DOHH2 (cell line): Measurements from ENCODE around the gene DLX3.

Experiments
- H3F3A ChIP-seq: fragments of 200-600 bp; sonication (generic), shearing (Covaris generic); 2 replicates; pipeline ENCODE4 v1.6.0; 2016; ENCODE audit warnings: antibody characterized with exemption, mild to moderate bottlenecking; ENCODE audit not compliant: control insufficient read depth, insufficient read depth
- H3K27ac ChIP-seq: fragments of 200-600 bp; sonication (generic); 2 replicates; pipeline ENCODE4 v1.5.1; 2014; ENCODE audit warnings: low read depth, mild to moderate bottlenecking, low read length, moderate library complexity
- H3K27me3 ChIP-seq: fragments of 200-600 bp; sonication (generic); 2 replicates; pipeline ENCODE4 v1.6.1; 2014; ENCODE audit warnings: mild to moderate bottlenecking, low read length, mixed read lengths; ENCODE audit not compliant: control insufficient read depth
- H3K36me3 ChIP-seq: fragments of 200-600 bp; sonication (generic); 2 replicates; pipeline ENCODE4 v1.6.1; 2014; ENCODE audit warnings: mild to moderate bottlenecking, low read length, moderate library complexity, mixed read lengths; ENCODE audit not compliant: control insufficient read depth
- H3K4me1 ChIP-seq: fragments of 200-600 bp; sonication (generic); 2 replicates; pipeline ENCODE4 v1.6.1; 2014; ENCODE audit warnings: mild to moderate bottlenecking, low read length, mixed read lengths; ENCODE audit not compliant: control insufficient read depth
- H3K4me2 ChIP-seq: fragments of 200-600 bp; sonication (generic); 2 replicates; pipeline ENCODE4 v1.6.0; 2014; ENCODE audit warnings: mild to moderate bottlenecking, low read length, moderate library complexity
- H3K4me3 ChIP-seq: fragments of 200-600 bp; sonication (generic); 2 replicates; pipeline ENCODE4 v1.5.1; 2014; ENCODE audit warnings: mild to moderate bottlenecking, low read length, mixed read lengths
- H3K79me2 ChIP-seq: fragments of 200-600 bp; sonication (generic); 2 replicates; pipeline ENCODE4 v1.6.1; 2014; ENCODE audit warnings: mild to moderate bottlenecking, low read length, mixed read lengths; ENCODE audit not compliant: control insufficient read depth
- H3K9me2 ChIP-seq: fragments of 200-600 bp; sonication (generic); replicated peaks from 2 replicates; pipeline ENCODE4 v1.6.1; 2014; ENCODE audit warnings: mild to moderate bottlenecking, low read length, mixed read lengths; ENCODE audit not compliant: control insufficient read depth
- H3K9me3 ChIP-seq: fragments of 200-600 bp; sonication (generic); 2 replicates; pipeline ENCODE4 v1.6.1; 2014; ENCODE audit warnings: antibody characterized with exemption, low read length, mixed read lengths; ENCODE audit not compliant: control insufficient read depth, insufficient read depth
- H4K20me1 ChIP-seq: fragments of 200-600 bp; sonication (generic); 2 replicates; pipeline ENCODE4 v1.6.0; 2014; ENCODE audit warnings: low read depth, mild to moderate bottlenecking, antibody characterized with exemption, low read length, moderate library complexity; ENCODE audit not compliant: control insufficient read depth, insufficient read depth
- EZH2phosphoT487 ChIP-seq: fragments of 200-600 bp; sonication (generic); IDR thresholded peaks from 2 replicates; pipeline ENCODE4 v1.6.1; 2017; ENCODE audit warnings: borderline replicate concordance, mild to moderate bottlenecking, antibody characterized with exemption, low read length, moderate library complexity, mixed read lengths
- TF ChIP-seq, protein P1 (sequence below): fragments of 200-600 bp; sonication (generic); IDR thresholded peaks from one replicate; pipeline ENCODE4 v1.5.1; 2014; ENCODE audit warnings: antibody characterized with exemption, mild to moderate bottlenecking, low read depth, low read length; ENCODE audit not compliant: poor library complexity, severe bottlenecking

Gene DLX3

DNA sequence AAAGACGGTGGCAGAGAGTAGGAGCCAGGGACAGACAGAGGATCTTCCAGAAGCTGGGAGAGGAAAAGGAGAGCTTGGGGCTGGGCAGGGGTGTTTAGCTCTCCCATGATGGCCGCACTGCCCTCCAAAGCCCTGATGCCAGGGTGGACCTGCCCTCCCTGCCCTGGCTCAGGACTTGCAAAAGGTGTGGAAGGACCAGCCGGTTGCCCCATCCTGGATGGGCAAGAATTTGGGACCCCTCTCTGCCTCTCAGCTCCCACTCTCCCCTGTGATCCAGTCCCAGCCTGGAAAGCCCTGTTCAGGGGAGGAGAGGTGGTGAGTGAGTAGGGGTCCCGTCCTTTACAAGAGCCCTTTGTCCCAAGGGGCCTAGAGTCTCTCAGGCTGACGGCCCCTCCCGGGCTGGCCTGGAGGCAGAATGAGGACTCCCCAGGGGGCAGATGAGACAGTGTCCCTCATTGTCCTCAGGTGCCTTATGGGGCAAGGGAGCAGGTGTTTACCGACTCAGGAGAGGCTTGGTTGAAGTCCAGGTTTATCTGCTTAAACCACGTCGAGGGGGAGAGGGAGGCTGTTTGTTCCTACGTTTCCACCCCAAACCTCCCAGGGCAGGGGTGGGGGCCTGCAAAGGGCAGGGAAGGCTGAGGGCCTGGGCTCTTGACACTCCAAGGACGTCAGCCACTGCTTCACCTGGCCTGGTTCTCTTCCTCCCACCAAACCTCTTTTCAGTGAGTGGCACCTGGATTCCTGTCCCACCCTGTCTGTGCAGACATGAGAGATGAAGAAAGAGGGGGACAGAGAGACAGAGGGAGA lies 41.6 kb upstream of the DLX3 start:
- H3F3A ChIP-seq = no peaks in the 10 kb centered on the region
- TF ChIP-seq, protein P1, sequence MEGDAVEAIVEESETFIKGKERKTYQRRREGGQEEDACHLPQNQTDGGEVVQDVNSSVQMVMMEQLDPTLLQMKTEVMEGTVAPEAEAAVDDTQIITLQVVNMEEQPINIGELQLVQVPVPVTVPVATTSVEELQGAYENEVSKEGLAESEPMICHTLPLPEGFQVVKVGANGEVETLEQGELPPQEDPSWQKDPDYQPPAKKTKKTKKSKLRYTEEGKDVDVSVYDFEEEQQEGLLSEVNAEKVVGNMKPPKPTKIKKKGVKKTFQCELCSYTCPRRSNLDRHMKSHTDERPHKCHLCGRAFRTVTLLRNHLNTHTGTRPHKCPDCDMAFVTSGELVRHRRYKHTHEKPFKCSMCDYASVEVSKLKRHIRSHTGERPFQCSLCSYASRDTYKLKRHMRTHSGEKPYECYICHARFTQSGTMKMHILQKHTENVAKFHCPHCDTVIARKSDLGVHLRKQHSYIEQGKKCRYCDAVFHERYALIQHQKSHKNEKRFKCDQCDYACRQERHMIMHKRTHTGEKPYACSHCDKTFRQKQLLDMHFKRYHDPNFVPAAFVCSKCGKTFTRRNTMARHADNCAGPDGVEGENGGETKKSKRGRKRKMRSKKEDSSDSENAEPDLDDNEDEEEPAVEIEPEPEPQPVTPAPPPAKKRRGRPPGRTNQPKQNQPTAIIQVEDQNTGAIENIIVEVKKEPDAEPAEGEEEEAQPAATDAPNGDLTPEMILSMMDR = no peak
- TF ChIP-seq EZH2phosphoT487 = no peak
- no peaks in the 10 kb centered on the region for H3K9me3 ChIP-seq
- H3K4me2 ChIP-seq = no peak overlapping the region
- H3K36me3 ChIP-seq = no peaks in the 10 kb centered on the region
- H3K27me3 ChIP-seq = peaks cover 19% of the 10 kb centered on the region
- no peak overlapping the region for H3K27ac ChIP-seq
- no peaks in the 10 kb centered on the region for H4K20me1 ChIP-seq
- H3K4me1 ChIP-seq = no peaks in the 10 kb centered on the region
- H3K9me2 ChIP-seq = no peaks in the 10 kb centered on the region
- no peaks in the 10 kb centered on the region for H3K79me2 ChIP-seq
- H3K4me3 ChIP-seq = no peak overlapping the region

DNA sequence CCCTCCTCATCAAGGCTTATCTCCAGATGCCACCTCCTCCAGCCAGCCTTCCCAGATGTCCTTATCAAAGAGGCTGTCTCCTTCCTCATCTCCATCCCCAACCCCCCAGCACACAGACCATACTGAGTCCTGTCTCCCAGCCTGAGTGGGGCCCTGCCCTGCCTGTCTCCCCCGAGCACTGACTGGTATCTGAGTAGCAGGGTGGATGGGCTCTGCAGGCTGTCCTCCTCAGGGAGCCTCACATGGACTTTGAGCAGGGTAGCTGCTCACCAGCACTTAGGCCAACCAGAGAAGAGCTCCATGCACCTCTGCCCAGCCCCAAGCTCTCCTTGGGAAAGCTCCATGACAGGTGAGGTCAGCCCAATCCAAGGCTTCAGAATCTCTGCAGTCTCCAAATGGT lies 40.9 kb upstream of the DLX3 start:
- Histone ChIP-seq H3K4me3 (no peak overlapping the region), H3K27ac (no peak overlapping the region), H3K9me2 (no peaks in the 10 kb centered on the region), H3F3A (no peaks in the 10 kb centered on the region), H3K4me2 (no peak overlapping the region), H3K9me3 (no peaks in the 10 kb centered on the region), H3K4me1 (no peaks in the 10 kb centered on the region), H3K27me3 (peaks cover 19% of the 10 kb centered on the region), H4K20me1 (no peaks in the 10 kb centered on the region), H3K36me3 (no peaks in the 10 kb centered on the region), H3K79me2 (no peaks in the 10 kb centered on the region)
- TF ChIP-seq, protein P1 = no peak
- TF ChIP-seq EZH2phosphoT487 = no peak

DNA sequence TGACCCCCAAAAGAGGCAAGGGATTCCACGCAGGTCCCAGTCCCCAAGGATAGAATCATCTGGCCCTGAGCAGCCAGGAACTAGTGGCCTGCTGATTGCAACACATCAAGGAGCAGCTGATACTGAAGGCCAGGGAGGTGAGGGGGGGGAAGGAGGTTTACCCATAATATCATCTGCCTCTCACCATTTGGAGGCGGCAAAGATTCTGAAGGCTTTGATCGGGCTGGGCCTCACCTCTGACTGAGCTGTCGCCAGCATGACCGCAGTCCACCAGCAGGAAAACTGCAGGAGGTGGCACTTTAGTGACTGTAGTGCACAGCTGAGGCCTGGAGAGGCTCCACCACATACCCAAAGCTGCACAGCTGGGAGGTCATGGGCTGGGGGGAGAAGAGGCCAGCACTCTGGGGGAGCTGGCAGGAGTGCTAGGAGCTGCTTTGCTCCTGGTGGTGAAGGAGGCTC lies 40.4 kb upstream of the DLX3 start:
- H3K9me2 ChIP-seq = no peaks in the 10 kb centered on the region
- no peaks in the 10 kb centered on the region for H3K79me2 ChIP-seq
- no peak for TF ChIP-seq EZH2phosphoT487
- TF ChIP-seq, protein P1 = no peak
- no peaks in the 10 kb centered on the region for H3K36me3 ChIP-seq
- no peaks in the 10 kb centered on the region for H3K9me3 ChIP-seq
- H3K27me3 ChIP-seq = peaks cover 20% of the 10 kb centered on the region
- no peaks in the 10 kb centered on the region for H3K4me1 ChIP-seq
- no peak overlapping the region for H3K4me2 ChIP-seq
- H4K20me1 ChIP-seq = no peaks in the 10 kb centered on the region
- H3F3A ChIP-seq = no peaks in the 10 kb centered on the region
- no peak overlapping the region for H3K4me3 ChIP-seq
- H3K27ac ChIP-seq = no peak overlapping the region
